GM18505 (cell line): ENCODE results near the gene AGR2.
"Not testable (repeated sequence)": the region's sequence is repeated elsewhere in the genome, so short reads cannot be mapped to it uniquely, and the experiment has no call there.

ENCODE experiments used
- ATAC-seq: cut with Tn5 transposase; IDR thresholded peaks from one replicate; pipeline ENCODE4 v1.9.1; 2021; ENCODE audit not compliant: unreplicated experiment
- POLR2A ChIP-seq: IDR thresholded peaks from 4 replicates; pipeline ENCODE4 v1.6.1; 2011; ENCODE audit warnings: borderline replicate concordance; ENCODE audit not compliant: insufficient read depth, insufficient read length; ENCODE audit errors: extremely low read depth

The AGR2 gene

GRCh38 chr7:16804674-16805439, at the start of gene AGR2:
TSS of gene AGR2 (minus strand) at chr7:16804999. CDS start at chr7:16801796, 3,203 bp downstream.
- no peak for TF ChIP-seq POLR2A
- no peak for ATAC-seq

GRCh38 chr7:16853189-16853588, 48.4 kb upstream of the AGR2 start:
- ATAC-seq = not testable (repeated sequence)

DNA sequence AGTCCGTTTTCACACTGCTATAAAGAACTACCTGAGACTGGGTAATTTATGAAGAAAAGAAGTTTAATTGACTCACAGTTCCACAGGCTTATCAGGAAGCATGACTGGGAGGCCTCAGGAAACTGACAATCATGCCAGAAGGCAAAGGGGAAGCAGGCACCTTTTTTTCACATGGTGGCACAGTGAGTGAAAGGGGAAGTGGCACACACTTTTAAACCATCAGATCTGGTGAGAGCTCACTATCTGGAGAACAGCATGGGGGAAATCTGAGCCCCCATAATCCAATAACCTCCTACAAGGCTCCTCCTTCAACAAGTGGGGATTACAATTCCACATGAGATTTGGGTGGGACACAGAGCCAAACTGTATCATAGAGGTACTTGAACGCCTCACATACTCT, 47.0 kb upstream of the AGR2 start:
- no peak for ATAC-seq
- TF ChIP-seq POLR2A = no peak

DNA sequence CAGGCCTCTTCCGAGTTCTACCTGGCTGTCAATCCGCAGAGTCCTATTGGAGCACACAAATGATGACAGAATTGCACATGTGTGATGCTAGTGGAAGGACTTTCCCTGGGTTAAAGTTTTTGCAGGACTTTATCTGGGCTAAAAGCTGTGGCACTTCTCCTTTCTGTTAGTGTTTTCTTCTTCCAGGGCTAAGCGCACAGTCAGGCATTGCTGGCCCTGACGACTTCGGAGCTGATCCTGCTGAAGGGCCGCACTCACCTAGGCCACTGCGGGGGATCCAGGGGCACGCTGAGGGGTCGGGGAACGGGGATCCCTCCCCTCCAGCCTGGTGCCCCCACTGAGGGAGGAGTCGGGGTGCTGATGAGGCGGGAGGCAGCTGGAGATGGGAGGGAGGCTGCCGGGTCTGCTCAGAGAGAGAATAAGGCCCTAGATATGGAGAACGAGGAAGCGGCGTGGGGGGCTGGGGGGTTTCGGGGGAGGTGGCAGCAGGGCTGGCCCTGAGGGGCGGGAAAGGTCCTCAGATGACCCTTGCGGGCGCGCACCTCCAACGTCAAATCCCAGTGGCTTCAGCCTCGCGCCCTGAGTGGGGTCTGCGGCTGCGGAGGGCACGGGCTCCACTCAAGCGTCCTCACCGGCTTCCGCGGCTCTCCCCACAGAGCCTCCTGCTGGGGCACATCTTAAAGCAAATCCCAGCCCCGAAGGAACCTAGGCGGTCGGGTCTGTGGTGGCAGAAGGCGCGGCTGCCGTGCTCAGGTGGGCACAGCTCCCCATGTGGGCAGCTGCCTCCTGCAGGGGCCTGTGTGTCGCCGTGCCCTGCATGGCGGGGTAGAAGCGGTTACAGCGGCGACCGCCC, 46.0 kb upstream of the AGR2 start:
- ATAC-seq = no peak
- TF ChIP-seq POLR2A = no peak

GRCh38 chr7:16849296-16850148, 44.7 kb upstream of the AGR2 start:
- no peak for ATAC-seq
- no peak for TF ChIP-seq POLR2A

DNA sequence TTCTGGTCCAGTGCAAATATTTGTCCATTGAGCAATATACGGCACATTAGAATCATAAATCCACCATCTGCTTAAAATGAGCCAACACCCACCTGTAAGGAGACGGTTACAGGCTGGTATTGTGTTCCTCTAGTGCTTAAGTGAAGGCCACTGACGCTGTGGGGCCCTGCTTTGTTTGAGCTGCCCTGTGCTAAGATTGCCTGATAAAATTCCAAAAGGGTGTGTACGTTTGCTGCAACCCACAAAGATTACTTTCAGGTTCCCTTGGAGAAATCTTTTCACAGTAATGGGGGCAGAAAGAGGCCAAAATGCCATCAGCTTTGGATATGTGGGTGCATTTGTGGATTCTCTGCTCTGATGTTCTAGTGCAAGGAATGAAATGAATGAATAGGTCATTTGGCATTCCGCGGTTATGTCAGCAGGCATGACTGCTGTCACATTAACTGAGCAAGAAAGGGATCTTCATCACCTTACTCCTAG, 42.6 kb upstream of the AGR2 start:
- no peak for ATAC-seq

GRCh38 chr7:16846601-16847165, 41.9 kb upstream of the AGR2 start:
- TF ChIP-seq POLR2A = no peak
- ATAC-seq = no peak

More for the DNA sequence above, 42.6 kb upstream of the AGR2 start:
- TF ChIP-seq POLR2A = no peak

DNA sequence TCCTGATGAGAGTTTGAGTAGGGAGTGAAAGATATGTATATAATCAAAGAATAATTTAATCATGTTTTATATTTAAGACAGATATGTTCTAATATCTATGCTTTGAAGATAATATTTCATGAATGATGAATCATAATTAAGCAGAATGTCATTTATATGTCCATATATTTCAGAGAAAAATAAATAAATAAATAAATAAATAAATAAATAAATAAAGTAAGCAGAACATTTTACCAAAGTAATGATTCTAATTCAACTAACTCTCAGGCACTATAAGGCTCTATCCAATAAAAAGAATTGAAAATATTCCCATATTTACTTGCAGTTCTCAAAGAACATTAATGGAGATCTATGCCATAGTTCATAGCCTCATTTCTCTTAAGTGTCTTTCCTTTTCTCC, 40.9 kb upstream of the AGR2 start:
- TF ChIP-seq POLR2A = no peak
- no peak for ATAC-seq

- TF ChIP-seq POLR2A = no peak
- ATAC-seq = no peak
Measured at GRCh38 chr7:16841681-16842080, 36.9 kb upstream of the AGR2 start.

DNA sequence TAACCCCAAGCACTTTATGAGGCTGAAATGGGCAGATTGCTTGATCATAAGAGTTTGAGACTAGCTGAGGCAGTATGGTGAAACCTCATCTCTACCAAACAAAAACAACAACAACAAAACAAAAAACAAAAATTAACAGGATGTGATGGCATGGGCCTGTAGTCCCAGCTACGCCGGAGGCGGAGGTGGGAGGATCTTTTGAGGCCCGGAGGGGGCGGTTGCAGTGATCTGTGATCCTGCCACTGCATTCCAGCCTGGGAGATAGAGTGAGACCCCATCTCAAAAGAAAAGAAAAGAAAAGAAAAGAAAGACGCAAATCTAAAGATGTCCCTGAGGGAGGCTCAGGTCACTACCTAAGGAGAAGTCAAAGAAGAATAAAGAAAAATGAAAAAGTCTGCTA, 35.3 kb upstream of the AGR2 start:
- no peak for ATAC-seq
- no peak for TF ChIP-seq POLR2A

- no peak for TF ChIP-seq POLR2A
- ATAC-seq = no peak
Measured at GRCh38 chr7:16839646-16840045, 34.8 kb upstream of the AGR2 start.

DNA sequence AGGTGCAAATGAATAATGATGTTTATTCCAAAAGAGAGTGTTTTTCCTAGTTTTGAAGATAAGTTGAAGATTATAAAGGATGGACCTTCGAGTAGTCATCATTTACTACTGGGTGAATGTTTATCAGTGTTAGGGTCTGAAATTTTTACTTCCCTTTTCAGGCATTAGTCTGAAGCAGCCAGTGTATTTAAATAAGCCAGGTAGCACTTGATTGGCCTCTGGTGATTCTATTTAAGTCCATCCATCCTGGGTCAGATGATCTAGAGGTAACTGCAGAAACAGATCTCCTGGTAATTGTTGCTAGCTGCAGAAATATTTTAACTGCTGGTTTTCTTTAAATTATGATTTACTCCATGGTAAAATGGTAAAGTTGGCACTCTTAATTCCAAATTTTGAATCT, 34.1 kb upstream of the AGR2 start:
- ATAC-seq = no peak
- TF ChIP-seq POLR2A = no peak

DNA sequence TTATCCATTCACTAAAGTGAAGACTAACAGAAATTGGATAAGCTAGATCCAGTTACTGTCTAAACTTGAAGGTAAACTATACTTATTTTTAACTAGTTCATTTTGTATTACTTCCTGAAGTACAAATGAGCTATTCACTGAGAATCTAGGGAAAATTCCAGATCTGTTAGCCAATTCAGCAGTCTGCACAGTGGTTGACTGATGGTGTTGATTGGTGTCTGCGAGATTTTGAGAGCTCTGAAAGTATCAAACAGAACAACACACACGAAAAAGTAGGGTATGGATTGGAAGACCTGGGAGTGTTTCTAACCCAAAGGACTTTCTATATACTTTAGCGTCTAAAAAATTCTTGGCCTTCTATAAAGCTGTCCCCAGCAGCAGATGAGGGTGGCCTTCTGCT, 33.6 kb upstream of the AGR2 start:
- ATAC-seq = no peak
- no peak for TF ChIP-seq POLR2A
